K562 (cell line): ENCODE data around the gene PYDC1. TPM values are rescaled to one million over a fixed set of nuclear protein-coding genes. Genes with fewer than 3 reads are reported as not detected.
A peak's percentile ranks its signal among the peaks of the same experiment; 100 is the strongest.

Experiments used
- ATAC-seq: fragments of 200-7000 bp; cut with Tn5 transposase; 3 replicates; pipeline ENCODE4 v1.9.1; 2020; ENCODE audit warnings: moderate library complexity
- BruUV-seq: library from RNA; stranded (reverse); fragments of 400-500 nt; replicated peaks from 2 replicates; lab custom pipeline; 2021; lab: Mats Ljungman, UMichigan
- CTCF ChIA-PET: fragments of 300-600 bp; formaldehyde crosslinking; extraction: SDS; loops from one replicate; lab custom pipeline; 2021; ENCODE audit warnings: low intra/inter-chr PET ratio; lab: Yijun Ruan, JAX
- POLR2A ChIA-PET: fragments of 300-600, 350-650 bp; sonication (Branson Sonifier 250); formaldehyde crosslinking; extraction: SDS; loops from one replicate; lab custom pipeline; 2021; ENCODE audit warnings: antibody characterized with exemption, inconsistent platforms; lab: Yijun Ruan, JAX
- DNase-seq, 4 experiments: peaks; one replicate each; pipeline versions ENCODE4 v3.0.0 to v3.0.0-alpha.2; 2011 to 2018; ENCODE audit warnings: low spot score in 3 of 4, mixed read lengths in 3 of 4; ENCODE audit errors: extremely low read depth in 1 of 4
- FAIRE-seq: peaks from 2 replicates; lab custom pipeline; 2011; peaks lifted over from hg19 to GRCh38; lab: Jason Lieb, UNC
- H2AFZ ChIP-seq: 2 replicates; pipeline ENCODE4 v1.6.0; 2011; ENCODE audit warnings: low read depth, low read length, control low read depth, inconsistent platforms
- H3K27ac ChIP-seq: fragments of 200-600 bp; 3 replicates; pipeline ENCODE4 v1.8.0; 2011; ENCODE audit warnings: low read depth, mild to moderate bottlenecking, control low read depth, inconsistent platforms, low read length, moderate library complexity, mixed read lengths; ENCODE audit errors: extremely low read depth
- H3K27me3 ChIP-seq, 2 experiments: fragments of 300-600 bp in 1 of 2; 2 replicates in 1 of 2; 3 replicates in 1 of 2; pipeline versions ENCODE4 v1.6.0 to v1.8.0; 2011; ENCODE audit warnings: inconsistent platforms in 2 of 2, low read length in 2 of 2, mild to moderate bottlenecking in 1 of 2, mixed read lengths in 1 of 2, moderate library complexity in 1 of 2; ENCODE audit not compliant: control insufficient read depth in 2 of 2, insufficient read depth in 2 of 2
- H3K36me3 ChIP-seq: fragments of 300-600 bp; 3 replicates; pipeline ENCODE4 v1.8.0; 2011; ENCODE audit warnings: mild to moderate bottlenecking, low read length, inconsistent platforms; ENCODE audit not compliant: control insufficient read depth, insufficient read depth
- H3K4me1 ChIP-seq, 2 experiments: fragments of 200-600 bp in 1 of 2; replicated peaks in 1 of 2; 2 replicates in 1 of 2; 3 replicates in 1 of 2; pipeline versions ENCODE4 v1.5.1 to v1.8.0; 2011; ENCODE audit warnings: inconsistent platforms in 2 of 2, low read length in 2 of 2, mild to moderate bottlenecking in 1 of 2, mixed read lengths in 1 of 2, moderate library complexity in 1 of 2; ENCODE audit not compliant: control insufficient read depth in 2 of 2, insufficient read depth in 2 of 2
- H3K4me2 ChIP-seq: 2 replicates; pipeline ENCODE4 v1.6.1; 2011; ENCODE audit warnings: low read length, control low read depth, inconsistent platforms, mixed read lengths; ENCODE audit not compliant: insufficient read depth
- H3K4me3 ChIP-seq: fragments of 200-600 bp; sonication (generic), shearing (Covaris generic); 2 replicates; pipeline ENCODE4 v1.5.1; 2016; ENCODE audit warnings: control low read depth, inconsistent platforms
- H3K79me2 ChIP-seq: fragments of 200-600 bp; 3 replicates; pipeline ENCODE4 v1.8.0; 2011; ENCODE audit warnings: low read length, inconsistent platforms; ENCODE audit not compliant: control insufficient read depth, insufficient read depth
- H3K9ac ChIP-seq, 2 experiments: 2 replicates each; pipeline versions ENCODE4 v1.6.0 to v1.6.1; 2011; ENCODE audit warnings: low read depth in 2 of 2, low read length in 2 of 2, control low read depth in 1 of 2, inconsistent platforms in 1 of 2, mild to moderate bottlenecking in 1 of 2, mixed read lengths in 1 of 2; ENCODE audit not compliant: insufficient read depth in 1 of 2
- H3K9me1 ChIP-seq: one replicate; pipeline ENCODE4 v1.6.0; 2011; ENCODE audit warnings: inconsistent platforms, mild to moderate bottlenecking, low read length, moderate library complexity; ENCODE audit not compliant: control insufficient read depth, insufficient read depth
- H3K9me3 ChIP-seq: replicated peaks from 2 replicates; pipeline ENCODE4 v1.5.1; 2011; ENCODE audit warnings: low read depth, low read length, inconsistent platforms; ENCODE audit not compliant: control insufficient read depth, insufficient read depth
- H4K20me1 ChIP-seq: replicated peaks from 2 replicates; pipeline ENCODE4 v1.6.1; 2011; ENCODE audit warnings: low read length, inconsistent platforms, mixed read lengths; ENCODE audit not compliant: control insufficient read depth, insufficient read depth
- BCOR ChIP-seq: fragments of 450-650 bp; IDR thresholded peaks from 2 replicates; pipeline ENCODE4 v1.6.1; 2016
- C11orf30 ChIP-seq: fragments of 450-650 bp; IDR thresholded peaks from 2 replicates; pipeline ENCODE4 v1.6.1; 2016; ENCODE audit warnings: low read depth, mild to moderate bottlenecking
- HDAC2 ChIP-seq: fragments of 450-650 bp; IDR thresholded peaks from 2 replicates; pipeline ENCODE4 v1.6.1; 2016; ENCODE audit warnings: mild to moderate bottlenecking
- MGA ChIP-seq: fragments of 450-650 bp; IDR thresholded peaks from 2 replicates; pipeline ENCODE4 v1.6.1; 2016; ENCODE audit warnings: mild to moderate bottlenecking, moderate library complexity
- MTA3 ChIP-seq: fragments of 450-650 bp; formaldehyde crosslinking; IDR thresholded peaks from 2 replicates; pipeline ENCODE4 v1.6.1; 2017; ENCODE audit warnings: mild to moderate bottlenecking, borderline replicate concordance
- NFXL1 ChIP-seq: fragments of 450-650 bp; formaldehyde crosslinking; IDR thresholded peaks from 2 replicates; pipeline ENCODE4 v1.4.0; 2021; ENCODE audit warnings: mild to moderate bottlenecking
- ZC3H11A ChIP-seq: IDR thresholded peaks from 2 replicates; pipeline ENCODE4 v1.6.1; 2012; ENCODE audit warnings: low read depth, low read length, improper control_type of control experiment
- ZNF146 ChIP-seq: IDR thresholded peaks from one replicate; pipeline ENCODE4 v1.6.1; 2018; ENCODE audit warnings: missing compliant biosample characterization; ENCODE audit not compliant: unreplicated experiment
- ZNF57 ChIP-seq: fragments of 450-650 bp; formaldehyde crosslinking; IDR thresholded peaks from 2 replicates; pipeline ENCODE4 v1.4.0; 2020; ENCODE audit warnings: mild to moderate bottlenecking, moderate library complexity
- WGBS: fragments of 100-300 bp; shearing (Covaris generic); methylation state at CpG from one replicate; pipeline ENCODE4 v1.1.6; 2016; ENCODE audit warnings: low coverage, mixed read lengths; ENCODE audit not compliant: insufficient coverage; ENCODE audit errors: missing lambda C conversion rate; 5-methylcytosine and 5-hydroxymethylcytosine counted together
- in situ Hi-C: fragments of 300-500 bp; cut with MboI; formaldehyde crosslinking; loops from 4 replicates; pipeline ENCODE4 v1.15.0; 2018; ENCODE audit warnings: inconsistent platforms, mixed read lengths
- intact Hi-C: fragments of 100-400 bp; cut with micrococcal nuclease; formaldehyde crosslinking; loops from 2 replicates; pipeline ENCODE4 v1.14.2; 2022
- polyA plus RNA-seq, 8 experiments: library from polyadenylated mRNA; depleted of rRNA in 4 of 8; stranded (reverse) in 5 of 8; unstranded in 3 of 8; fragments of >200 nt; fragmentation: Nextera tagmentation in 2 of 8; fragmentation: Illumina TruSeq in 1 of 8; extraction: Ambion mirVana in 2 of 8; extraction: Trizol in 1 of 8; gene quantifications; 2 replicates each; pipeline versions ENCODE4 v1.2.1 to v1.2.3, GENCODE V29; 2011 to 2014; ENCODE audit warnings: inconsistent platforms in 1 of 8, missing spikeins in 1 of 8
- total RNA-seq, 7 experiments: library from RNA; depleted of rRNA in 6 of 7; stranded (reverse); fragments of >200 nt in 6 of 7; fragmentation: Illumina TruSeq in 2 of 7; extraction: Trizol in 2 of 7; gene quantifications; 2 replicates each; pipeline versions ENCODE4 v1.2.1 to v1.2.3, GENCODE V29; 2011 to 2021; ENCODE audit warnings: low replicate concordance in 1 of 7

The PYDC1 gene
- total and polyA plus RNA-seq, 9 of the 15 experiments (the other 6 are each of a cell fraction or from before 2014, with no cell fraction given): not detected

- TF ChIP-seq MTA3 (0 out of 2 replicates have a peak, but pooled peaks have one; percentile 27), C11orf30 (no peak), HDAC2 (no peak), ZNF146 (no peak), NFXL1 (CRISPR knock-in tag) (no peak), ZC3H11A (no peak)
These were observed 1.4 kb downstream of the PYDC1 start (continued) for GRCh38 chr16:31215287-31216162.

- H3K4me1 ChIP-seq: peaks cover 0 to 41% of the 10 kb centered on the region in 2 experiments; a peak in 4 of 5 replicates
- ATAC-seq (peak; percentile 45), DNase-seq (no peak), FAIRE-seq (no peak)
- intact Hi-C loops (no loop called here), in situ Hi-C loops (no loop called here)
- H3K9me3 ChIP-seq: no peaks in the 10 kb centered on the region
- H3K4me2 ChIP-seq: peak overlapping the region; percentile 75
- H3K36me3 ChIP-seq: no peaks in the 10 kb centered on the region
- H3K27ac ChIP-seq: no peak overlapping the region
- H3K9ac ChIP-seq: peak overlapping the region in 1 of 2 experiments; percentile 88; a peak in 1 of 4 replicates
- CTCF ChIA-PET: interaction anchor here (0.6 kb wide), 1 partner anchor 25 kb away, joined by 6 read pairs; no protein-coding TSS in a partner anchor
- WGBS: 40% methylated on average over 40 of the region's 58 CpGs
- POLR2A ChIA-PET: interaction anchor here (0.9 to 4.0 kb wide), 8 partner anchors 10 to 32 kb away, joined by 3 to 33 read pairs (median 6); partner anchors contain the start of gene PYCARD
- no peaks in the 10 kb centered on the region for H4K20me1 ChIP-seq
- H3K27me3 ChIP-seq: no peaks in the 10 kb centered on the region
- H3K9me1 ChIP-seq: no peaks in the 10 kb centered on the region
- peak overlapping the region; percentile 41 for H3K4me3 ChIP-seq
- peak overlapping the region; percentile 80 for H2AFZ ChIP-seq
- no peaks in the 10 kb centered on the region for H3K79me2 ChIP-seq
- BruUV-seq: no TSS peak
- TF ChIP-seq ZNF57 (CRISPR knock-in tag) (no peak), BCOR (0 out of 2 replicates have a peak, but pooled peaks have one; percentile 15), MGA (peak; percentile 64)
These were observed 2.1 kb downstream of the PYDC1 start for GRCh38 chr16:31214708-31215286.
